WTC11 (cell line): ENCODE measurements around the gene HSPH1. TPM values are rescaled to one million over a fixed set of nuclear protein-coding genes. Genes with fewer than 3 reads are reported as not detected.

Experiments
- ATAC-seq: fragments of 200-7000 bp; cut with Tn5 transposase; 2 replicates; pipeline ENCODE4 v1.10.0; 2021; ENCODE audit warnings: mild to moderate bottlenecking, moderate library complexity
- CTCF ChIA-PET: fragments of 300-600 bp; sonication (Branson Sonifier 250); formaldehyde crosslinking; loops from one replicate; lab custom pipeline; 2021; ENCODE audit warnings: antibody characterized with exemption; lab: Charles Lee
- POLR2A ChIA-PET: fragments of 350-600 bp; sonication (Branson Sonifier 250); formaldehyde crosslinking; loops from one replicate; lab custom pipeline; 2021; ENCODE audit warnings: antibody characterized with exemption; lab: Charles Lee
- DNase-seq: peaks from one replicate; pipeline ENCODE4 v3.0.0; 2021; ENCODE audit warnings: low spot score
- H3K27ac Mint-ChIP-seq: 2 replicates; pipeline ENCODE4 v1.8.0; 2021; ENCODE audit warnings: mixed read lengths
- H3K27me3 Mint-ChIP-seq: 2 replicates; pipeline ENCODE4 v1.8.0; 2021; ENCODE audit warnings: low read depth, mild to moderate bottlenecking, moderate library complexity, mixed read lengths
- H3K36me3 Mint-ChIP-seq: 2 replicates; pipeline ENCODE4 v1.8.0; 2021; ENCODE audit warnings: mixed read lengths
- H3K4me1 Mint-ChIP-seq: 2 replicates; pipeline ENCODE4 v1.8.0; 2022; ENCODE audit warnings: mixed read lengths
- H3K4me3 Mint-ChIP-seq: 2 replicates; pipeline ENCODE4 v1.8.0; 2021; ENCODE audit warnings: mild to moderate bottlenecking, moderate library complexity, mixed read lengths
- H3K9me3 Mint-ChIP-seq: 2 replicates; pipeline ENCODE4 v1.8.0; 2021; ENCODE audit warnings: mixed read lengths
- CREM ChIP-seq: sonication (generic); formaldehyde crosslinking; IDR thresholded peaks from 2 replicates; pipeline ENCODE4 v1.8.1; 2022; ENCODE audit warnings: mild to moderate bottlenecking, missing genetic modification reagents, moderate library complexity
- FOXJ3 ChIP-seq: sonication (generic); formaldehyde crosslinking; IDR thresholded peaks from 2 replicates; pipeline ENCODE4 v1.9.0; 2021; ENCODE audit warnings: missing genetic modification reagents, mild to moderate bottlenecking, borderline replicate concordance
- GTF2I ChIP-seq: fragments of 250-450 bp; sonication (Bioruptor Pico); conservative IDR thresholded peaks from 2 replicates; pipeline ENCODE4 v1.4.0; 2021; ENCODE audit warnings: mild to moderate bottlenecking
- IRF2 ChIP-seq: sonication (generic); formaldehyde crosslinking; IDR thresholded peaks from 2 replicates; pipeline ENCODE4 v1.8.0; 2022; ENCODE audit warnings: low read depth, missing genetic modification reagents, borderline replicate concordance
- JAZF1 ChIP-seq: fragments of 250-450 bp; sonication (Bioruptor Pico); IDR thresholded peaks from 2 replicates; pipeline ENCODE4 v1.9.0; 2021; ENCODE audit warnings: moderate library complexity, mild to moderate bottlenecking, inconsistent platforms
- MXD4 ChIP-seq: fragments of 250-450 bp; sonication (Bioruptor Pico); IDR thresholded peaks from 2 replicates; pipeline ENCODE4 v1.8.0; 2021; ENCODE audit warnings: mild to moderate bottlenecking, moderate library complexity, borderline replicate concordance
- NR2C2 ChIP-seq: sonication (generic); formaldehyde crosslinking; IDR thresholded peaks from 2 replicates; pipeline ENCODE4 v1.8.0; 2022; ENCODE audit warnings: mild to moderate bottlenecking, missing genetic modification reagents
- SMAD4 ChIP-seq: sonication (generic); formaldehyde crosslinking; IDR thresholded peaks from 2 replicates; pipeline ENCODE4 v1.8.0; 2022; ENCODE audit warnings: mild to moderate bottlenecking, missing genetic modification reagents
- TCF7 ChIP-seq: sonication (generic); formaldehyde crosslinking; IDR thresholded peaks from 2 replicates; pipeline ENCODE4 v1.8.0; 2022; ENCODE audit warnings: mild to moderate bottlenecking, low read depth, missing genetic modification reagents, moderate library complexity
- ZNF138 ChIP-seq: sonication (generic); formaldehyde crosslinking; conservative IDR thresholded peaks from 2 replicates; pipeline ENCODE4 v1.8.1; 2022; ENCODE audit warnings: mild to moderate bottlenecking, moderate library complexity, missing genetic modification reagents
- ZNF219 ChIP-seq: sonication (generic); formaldehyde crosslinking; IDR thresholded peaks from 2 replicates; pipeline ENCODE4 v1.8.0; 2023; ENCODE audit warnings: missing genetic modification reagents, mild to moderate bottlenecking, borderline replicate concordance
- ZNF232 ChIP-seq: sonication (generic); formaldehyde crosslinking; IDR thresholded peaks from 2 replicates; pipeline ENCODE4 v1.8.0; 2022; ENCODE audit warnings: mild to moderate bottlenecking, missing genetic modification reagents
- ZNF671 ChIP-seq: fragments of 250-450 bp; sonication (Bioruptor Pico); IDR thresholded peaks from 2 replicates; pipeline ENCODE4 v1.8.0; 2021; ENCODE audit warnings: mild to moderate bottlenecking
- total RNA-seq: library from RNA; stranded (reverse); gene quantifications from 3 replicates; pipeline ENCODE4 v1.2.3, GENCODE V29; 2021
- TF ChIP-seq, protein P1 (sequence below): fragments of 250-450 bp; sonication (Bioruptor Pico); IDR thresholded peaks from 2 replicates; pipeline ENCODE4 v1.8.0; 2021; ENCODE audit warnings: mild to moderate bottlenecking
- TF ChIP-seq, protein P2 (sequence below): sonication (generic); formaldehyde crosslinking; IDR thresholded peaks from 2 replicates; pipeline ENCODE4 v1.8.1; 2023; ENCODE audit warnings: mild to moderate bottlenecking, missing genetic modification reagents, moderate library complexity
- TF ChIP-seq, protein P3 (sequence below): sonication (generic); formaldehyde crosslinking; IDR thresholded peaks from 2 replicates; pipeline ENCODE4 v1.8.0; 2023; ENCODE audit warnings: mild to moderate bottlenecking, missing genetic modification reagents
- TF ChIP-seq, protein P4 (sequence below): sonication (generic); formaldehyde crosslinking; IDR thresholded peaks from 2 replicates; pipeline ENCODE4 v1.8.1; 2023; ENCODE audit warnings: mild to moderate bottlenecking, missing genetic modification reagents, moderate library complexity
- TF ChIP-seq, protein P5 (sequence below): sonication (generic); formaldehyde crosslinking; conservative IDR thresholded peaks from 2 replicates; pipeline ENCODE4 v1.8.1; 2023; ENCODE audit warnings: mild to moderate bottlenecking, low read depth, missing genetic modification reagents, moderate library complexity
- TF ChIP-seq, protein P6 (sequence below): fragments of 250-450 bp; sonication (Bioruptor Pico); IDR thresholded peaks from 2 replicates; pipeline ENCODE4 v1.9.0; 2021; ENCODE audit warnings: mild to moderate bottlenecking

HSPH1 gene
- total RNA-seq, 1 experiment from 2014 or later, result 114 TPM

DNA sequence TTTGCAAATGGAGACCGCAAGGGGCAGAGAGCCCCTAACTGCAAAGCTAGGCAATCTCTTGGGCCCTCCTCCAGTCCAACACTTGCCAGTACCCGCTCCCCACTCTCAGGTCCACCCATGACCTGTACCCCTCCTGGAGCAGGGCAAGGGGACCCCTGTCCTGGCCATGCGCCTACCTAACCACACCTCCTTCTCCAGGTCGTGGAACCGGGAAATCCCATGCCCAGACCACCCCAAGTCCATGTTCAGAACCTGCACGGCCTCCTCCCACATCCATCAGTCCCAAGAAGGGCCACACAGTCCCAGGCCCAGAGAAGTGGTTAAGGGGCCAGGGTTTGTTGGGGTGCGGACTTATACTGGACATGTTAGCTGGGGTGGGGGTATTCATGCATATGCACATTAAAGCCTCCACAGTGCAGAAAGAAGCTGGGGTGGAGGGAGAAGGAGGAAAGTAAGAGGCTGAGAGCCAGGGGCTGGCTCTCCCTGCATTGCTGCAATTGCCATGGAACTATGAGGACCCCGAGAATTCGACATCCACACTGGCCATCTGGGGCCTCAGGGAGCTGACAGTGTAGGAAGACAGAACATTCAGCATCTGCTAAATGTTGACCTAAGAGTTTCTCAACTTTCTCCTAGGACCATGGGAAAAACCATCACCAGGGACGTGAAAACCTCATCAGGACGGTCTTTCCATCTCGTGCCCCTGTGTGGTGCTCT is 39.0 kb downstream of the HSPH1 start (continued):
- TF ChIP-seq NR2C2 (CRISPR knock-in tag), result no peak
- TF ChIP-seq, protein P1, sequence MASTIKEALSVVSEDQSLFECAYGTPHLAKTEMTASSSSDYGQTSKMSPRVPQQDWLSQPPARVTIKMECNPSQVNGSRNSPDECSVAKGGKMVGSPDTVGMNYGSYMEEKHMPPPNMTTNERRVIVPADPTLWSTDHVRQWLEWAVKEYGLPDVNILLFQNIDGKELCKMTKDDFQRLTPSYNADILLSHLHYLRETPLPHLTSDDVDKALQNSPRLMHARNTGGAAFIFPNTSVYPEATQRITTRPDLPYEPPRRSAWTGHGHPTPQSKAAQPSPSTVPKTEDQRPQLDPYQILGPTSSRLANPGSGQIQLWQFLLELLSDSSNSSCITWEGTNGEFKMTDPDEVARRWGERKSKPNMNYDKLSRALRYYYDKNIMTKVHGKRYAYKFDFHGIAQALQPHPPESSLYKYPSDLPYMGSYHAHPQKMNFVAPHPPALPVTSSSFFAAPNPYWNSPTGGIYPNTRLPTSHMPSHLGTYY (CRISPR knock-in tag), result no peak
- TF ChIP-seq FOXJ3 (CRISPR knock-in tag), result no peak
- TF ChIP-seq CREM (CRISPR knock-in tag), result no peak
- TF ChIP-seq, protein P2, sequence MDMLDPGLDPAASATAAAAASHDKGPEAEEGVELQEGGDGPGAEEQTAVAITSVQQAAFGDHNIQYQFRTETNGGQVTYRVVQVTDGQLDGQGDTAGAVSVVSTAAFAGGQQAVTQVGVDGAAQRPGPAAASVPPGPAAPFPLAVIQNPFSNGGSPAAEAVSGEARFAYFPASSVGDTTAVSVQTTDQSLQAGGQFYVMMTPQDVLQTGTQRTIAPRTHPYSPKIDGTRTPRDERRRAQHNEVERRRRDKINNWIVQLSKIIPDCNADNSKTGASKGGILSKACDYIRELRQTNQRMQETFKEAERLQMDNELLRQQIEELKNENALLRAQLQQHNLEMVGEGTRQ (CRISPR knock-in tag), result no peak
- TF ChIP-seq, all 79 proteins: peak for 0

DNA sequence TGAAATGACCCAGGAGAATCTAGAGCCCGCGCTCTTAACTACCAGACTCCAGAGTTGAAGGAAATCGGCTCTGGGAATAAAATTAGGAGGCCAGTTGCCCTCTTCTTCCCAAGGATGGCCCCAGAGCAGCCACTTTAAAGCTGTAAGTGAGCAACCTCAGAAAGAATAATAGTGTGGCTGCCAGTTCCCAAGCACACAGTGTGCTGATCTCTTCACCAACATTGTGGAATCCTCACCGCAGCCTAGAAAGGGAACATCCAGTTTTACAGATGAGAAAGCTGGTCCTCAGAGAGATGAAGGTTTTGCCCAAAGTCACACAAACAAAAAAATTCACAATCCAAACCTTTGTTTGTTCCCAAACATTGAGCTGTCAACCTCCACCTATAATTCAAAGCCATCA is 39.6 kb downstream of the HSPH1 start:
- POLR2A ChIA-PET, result interaction anchor here (0.8 kb wide), 1 partner anchor 10 kb away, joined by 3 read pairs; no protein-coding TSS in a partner anchor
- Mint-ChIP-seq H3K27ac (no peak overlapping the region), H3K9me3 (peaks cover 15% of the 10 kb centered on the region), H3K4me3 (no peak overlapping the region), H3K27me3 (no peaks in the 10 kb centered on the region), H3K4me1 (peaks cover 16% of the 10 kb centered on the region), H3K36me3 (no peaks in the 10 kb centered on the region)
- ATAC-seq (no peak), DNase-seq (no peak)
- TF ChIP-seq, protein P3, sequence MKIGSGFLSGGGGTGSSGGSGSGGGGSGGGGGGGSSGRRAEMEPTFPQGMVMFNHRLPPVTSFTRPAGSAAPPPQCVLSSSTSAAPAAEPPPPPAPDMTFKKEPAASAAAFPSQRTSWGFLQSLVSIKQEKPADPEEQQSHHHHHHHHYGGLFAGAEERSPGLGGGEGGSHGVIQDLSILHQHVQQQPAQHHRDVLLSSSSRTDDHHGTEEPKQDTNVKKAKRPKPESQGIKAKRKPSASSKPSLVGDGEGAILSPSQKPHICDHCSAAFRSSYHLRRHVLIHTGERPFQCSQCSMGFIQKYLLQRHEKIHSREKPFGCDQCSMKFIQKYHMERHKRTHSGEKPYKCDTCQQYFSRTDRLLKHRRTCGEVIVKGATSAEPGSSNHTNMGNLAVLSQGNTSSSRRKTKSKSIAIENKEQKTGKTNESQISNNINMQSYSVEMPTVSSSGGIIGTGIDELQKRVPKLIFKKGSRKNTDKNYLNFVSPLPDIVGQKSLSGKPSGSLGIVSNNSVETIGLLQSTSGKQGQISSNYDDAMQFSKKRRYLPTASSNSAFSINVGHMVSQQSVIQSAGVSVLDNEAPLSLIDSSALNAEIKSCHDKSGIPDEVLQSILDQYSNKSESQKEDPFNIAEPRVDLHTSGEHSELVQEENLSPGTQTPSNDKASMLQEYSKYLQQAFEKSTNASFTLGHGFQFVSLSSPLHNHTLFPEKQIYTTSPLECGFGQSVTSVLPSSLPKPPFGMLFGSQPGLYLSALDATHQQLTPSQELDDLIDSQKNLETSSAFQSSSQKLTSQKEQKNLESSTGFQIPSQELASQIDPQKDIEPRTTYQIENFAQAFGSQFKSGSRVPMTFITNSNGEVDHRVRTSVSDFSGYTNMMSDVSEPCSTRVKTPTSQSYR (CRISPR knock-in tag), result no peak
- TF ChIP-seq SMAD4, result no peak
- TF ChIP-seq ZNF138 (CRISPR knock-in tag), result no peak
- TF ChIP-seq JAZF1 (CRISPR knock-in tag), result no peak
- TF ChIP-seq ZNF219, result no peak
- no peak for TF ChIP-seq GTF2I (CRISPR knock-in tag)
- TF ChIP-seq, protein P4, sequence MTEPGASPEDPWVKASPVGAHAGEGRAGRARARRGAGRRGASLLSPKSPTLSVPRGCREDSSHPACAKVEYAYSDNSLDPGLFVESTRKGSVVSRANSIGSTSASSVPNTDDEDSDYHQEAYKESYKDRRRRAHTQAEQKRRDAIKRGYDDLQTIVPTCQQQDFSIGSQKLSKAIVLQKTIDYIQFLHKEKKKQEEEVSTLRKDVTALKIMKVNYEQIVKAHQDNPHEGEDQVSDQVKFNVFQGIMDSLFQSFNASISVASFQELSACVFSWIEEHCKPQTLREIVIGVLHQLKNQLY, result no peak
- TF ChIP-seq, protein P5, sequence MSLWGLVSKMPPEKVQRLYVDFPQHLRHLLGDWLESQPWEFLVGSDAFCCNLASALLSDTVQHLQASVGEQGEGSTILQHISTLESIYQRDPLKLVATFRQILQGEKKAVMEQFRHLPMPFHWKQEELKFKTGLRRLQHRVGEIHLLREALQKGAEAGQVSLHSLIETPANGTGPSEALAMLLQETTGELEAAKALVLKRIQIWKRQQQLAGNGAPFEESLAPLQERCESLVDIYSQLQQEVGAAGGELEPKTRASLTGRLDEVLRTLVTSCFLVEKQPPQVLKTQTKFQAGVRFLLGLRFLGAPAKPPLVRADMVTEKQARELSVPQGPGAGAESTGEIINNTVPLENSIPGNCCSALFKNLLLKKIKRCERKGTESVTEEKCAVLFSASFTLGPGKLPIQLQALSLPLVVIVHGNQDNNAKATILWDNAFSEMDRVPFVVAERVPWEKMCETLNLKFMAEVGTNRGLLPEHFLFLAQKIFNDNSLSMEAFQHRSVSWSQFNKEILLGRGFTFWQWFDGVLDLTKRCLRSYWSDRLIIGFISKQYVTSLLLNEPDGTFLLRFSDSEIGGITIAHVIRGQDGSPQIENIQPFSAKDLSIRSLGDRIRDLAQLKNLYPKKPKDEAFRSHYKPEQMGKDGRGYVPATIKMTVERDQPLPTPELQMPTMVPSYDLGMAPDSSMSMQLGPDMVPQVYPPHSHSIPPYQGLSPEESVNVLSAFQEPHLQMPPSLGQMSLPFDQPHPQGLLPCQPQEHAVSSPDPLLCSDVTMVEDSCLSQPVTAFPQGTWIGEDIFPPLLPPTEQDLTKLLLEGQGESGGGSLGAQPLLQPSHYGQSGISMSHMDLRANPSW (CRISPR knock-in tag), result no peak
- no peak for TF ChIP-seq ZNF232
- TF ChIP-seq IRF2 (CRISPR knock-in tag), result no peak
- TF ChIP-seq, protein P6, sequence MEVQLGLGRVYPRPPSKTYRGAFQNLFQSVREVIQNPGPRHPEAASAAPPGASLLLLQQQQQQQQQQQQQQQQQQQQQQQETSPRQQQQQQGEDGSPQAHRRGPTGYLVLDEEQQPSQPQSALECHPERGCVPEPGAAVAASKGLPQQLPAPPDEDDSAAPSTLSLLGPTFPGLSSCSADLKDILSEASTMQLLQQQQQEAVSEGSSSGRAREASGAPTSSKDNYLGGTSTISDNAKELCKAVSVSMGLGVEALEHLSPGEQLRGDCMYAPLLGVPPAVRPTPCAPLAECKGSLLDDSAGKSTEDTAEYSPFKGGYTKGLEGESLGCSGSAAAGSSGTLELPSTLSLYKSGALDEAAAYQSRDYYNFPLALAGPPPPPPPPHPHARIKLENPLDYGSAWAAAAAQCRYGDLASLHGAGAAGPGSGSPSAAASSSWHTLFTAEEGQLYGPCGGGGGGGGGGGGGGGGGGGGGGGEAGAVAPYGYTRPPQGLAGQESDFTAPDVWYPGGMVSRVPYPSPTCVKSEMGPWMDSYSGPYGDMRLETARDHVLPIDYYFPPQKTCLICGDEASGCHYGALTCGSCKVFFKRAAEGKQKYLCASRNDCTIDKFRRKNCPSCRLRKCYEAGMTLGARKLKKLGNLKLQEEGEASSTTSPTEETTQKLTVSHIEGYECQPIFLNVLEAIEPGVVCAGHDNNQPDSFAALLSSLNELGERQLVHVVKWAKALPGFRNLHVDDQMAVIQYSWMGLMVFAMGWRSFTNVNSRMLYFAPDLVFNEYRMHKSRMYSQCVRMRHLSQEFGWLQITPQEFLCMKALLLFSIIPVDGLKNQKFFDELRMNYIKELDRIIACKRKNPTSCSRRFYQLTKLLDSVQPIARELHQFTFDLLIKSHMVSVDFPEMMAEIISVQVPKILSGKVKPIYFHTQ, result no peak
- TF ChIP-seq MXD4 (CRISPR knock-in tag), result no peak
- TF ChIP-seq CREM (CRISPR knock-in tag), result no peak
- TF ChIP-seq TCF7, result no peak
- TF ChIP-seq ZNF671 (CRISPR knock-in tag), result no peak
- CTCF ChIA-PET, result interaction anchor here (0.6 kb wide), 1 partner anchor 727 kb away, joined by 3 read pairs; no protein-coding TSS in a partner anchor
